HG03039 (cell line): ENCODE measurements around the gene FNIP2.
"Not testable (repeated sequence)": the region's sequence is repeated elsewhere in the genome, so short reads cannot be mapped to it uniquely, and the experiment has no call there.

Experiments used
- ATAC-seq: cut with Tn5 transposase; IDR thresholded peaks from one replicate; pipeline ENCODE4 v1.9.1; 2021; ENCODE audit warnings: mild to moderate bottlenecking, moderate library complexity; ENCODE audit not compliant: unreplicated experiment

FNIP2 gene

DNA sequence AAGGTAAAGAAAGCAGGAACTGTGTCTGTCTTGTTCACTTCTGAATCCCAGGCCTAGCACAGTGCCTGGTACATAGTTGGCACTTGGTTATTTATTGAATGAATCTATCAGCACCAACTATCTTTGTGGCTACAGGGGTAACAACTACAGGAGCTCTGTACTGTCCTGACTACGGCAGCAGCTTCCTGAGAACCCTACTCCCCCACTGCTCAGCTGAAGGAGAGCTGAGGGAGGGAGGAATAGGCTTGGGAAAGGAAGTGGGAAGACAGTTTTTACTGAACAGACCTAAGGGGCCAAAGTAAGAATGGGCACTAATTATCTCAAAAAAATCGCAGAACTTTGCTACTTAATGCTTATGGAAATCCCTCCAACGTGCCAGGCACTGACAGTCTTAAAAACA is 178.0 kb downstream of the FNIP2 start:
- no peak for ATAC-seq

DNA sequence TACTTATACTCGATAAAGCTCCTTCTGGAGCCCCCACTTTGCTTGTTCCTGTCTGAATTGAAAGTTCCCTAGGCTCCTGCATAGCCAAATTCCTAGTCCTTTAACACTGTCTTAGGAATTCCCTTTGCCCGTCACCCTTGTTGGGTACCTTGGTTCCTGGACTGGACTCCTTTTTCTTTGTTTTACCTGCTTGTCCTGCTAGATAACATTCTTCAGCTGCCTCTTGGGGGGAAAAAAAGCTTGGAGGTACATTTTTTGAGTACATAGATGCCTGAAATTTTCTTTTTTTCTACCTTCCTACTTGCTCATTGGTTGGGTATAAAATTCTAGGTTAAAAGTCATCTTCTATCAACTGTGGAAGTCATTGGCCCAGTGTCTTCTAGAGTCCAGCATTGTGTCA is 179.2 kb downstream of the FNIP2 start:
- no peak for ATAC-seq

DNA sequence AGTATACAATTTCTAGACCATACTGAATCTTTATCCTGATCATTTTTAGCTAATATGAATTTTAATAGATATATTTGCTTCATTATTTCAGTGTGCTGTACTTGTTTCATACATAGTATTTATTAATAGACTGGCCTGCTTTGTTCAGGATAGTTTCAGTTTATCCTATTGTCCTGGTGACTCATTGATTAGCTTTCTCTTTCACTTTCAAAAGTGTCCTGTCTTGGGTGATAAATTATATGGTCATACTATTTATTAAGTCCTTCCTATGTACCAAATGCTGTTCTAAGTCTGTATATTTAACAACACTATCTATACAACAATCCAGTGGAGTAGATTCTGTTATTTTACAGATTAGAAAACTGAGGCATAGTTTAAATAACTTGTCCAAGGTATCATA is 180.3 kb downstream of the FNIP2 start:
- no peak for ATAC-seq

DNA sequence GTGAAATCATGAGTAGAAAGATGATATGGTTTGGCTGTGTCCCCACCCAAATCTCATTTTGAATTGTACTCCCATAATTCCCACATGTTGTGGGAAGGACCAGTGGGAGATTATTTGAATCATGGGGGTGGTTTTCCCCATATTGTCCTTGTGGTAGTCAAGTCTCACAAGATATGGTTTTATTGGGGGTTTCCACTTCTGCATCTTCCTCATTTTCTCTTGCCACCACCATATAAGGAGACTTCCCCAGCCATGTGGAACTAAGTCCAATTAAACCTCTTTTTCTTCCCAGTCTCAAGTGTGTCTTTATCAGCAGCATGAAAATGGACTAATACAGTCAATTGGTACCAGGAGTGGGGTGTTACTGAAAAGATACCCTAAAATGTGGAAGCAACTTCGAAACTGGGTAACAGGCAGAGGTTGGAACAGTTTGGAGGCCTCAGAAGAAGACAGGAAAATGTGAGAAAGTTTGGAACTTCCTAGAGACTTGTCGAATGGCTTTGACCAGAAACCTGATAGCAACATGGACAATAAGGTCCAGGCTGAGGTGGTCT is 183.5 kb downstream of the FNIP2 start:
- ATAC-seq: not testable (repeated sequence)

DNA sequence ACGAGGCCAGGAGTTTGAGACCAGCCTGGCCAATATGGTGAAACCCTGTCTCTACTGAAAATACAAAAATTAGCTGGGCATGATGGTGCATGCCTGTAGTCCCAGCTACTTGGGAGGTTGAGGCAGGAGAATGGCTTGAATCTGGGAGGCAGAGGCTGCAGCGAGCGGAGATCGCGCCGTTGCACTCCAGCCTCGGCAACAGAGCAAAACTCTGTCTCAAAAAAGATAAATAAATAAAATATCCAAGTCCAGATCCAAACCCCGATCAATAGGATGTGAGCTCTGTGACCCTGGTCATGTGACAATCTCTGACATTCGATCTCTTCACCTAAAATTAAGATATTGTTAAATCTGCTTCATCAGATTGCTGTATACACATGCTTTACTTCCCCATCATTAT is 187.5 kb downstream of the FNIP2 start:
- ATAC-seq: not testable (repeated sequence)

DNA sequence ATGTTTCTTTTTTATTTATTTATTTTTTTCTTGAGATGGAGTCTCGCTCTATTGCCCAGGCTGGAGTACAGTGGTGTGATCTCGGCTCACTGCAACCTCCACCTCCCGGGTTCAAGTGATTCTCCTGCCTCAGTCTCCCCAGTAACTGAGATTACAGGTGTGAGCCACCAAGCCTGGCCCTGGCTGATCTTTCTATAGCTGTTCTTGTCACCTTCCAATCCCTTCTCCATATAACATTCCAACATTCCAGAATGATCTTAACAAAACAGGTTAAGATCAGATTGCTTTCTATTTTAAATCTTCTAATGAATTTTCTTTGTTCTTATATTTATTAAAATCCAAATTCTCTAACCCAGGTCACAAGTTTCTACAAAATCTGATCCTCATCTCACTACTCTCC is 188.1 kb downstream of the FNIP2 start:
- ATAC-seq: not testable (repeated sequence)
